Stimulated activated naive CD4-positive, alpha-beta T cell treated with Interleukin-2 at 50 U/mL for 16 hours (primary cell): ENCODE data around the gene GPR89A.
"Not testable (repeated sequence)": the region's sequence is repeated elsewhere in the genome, so short reads cannot be mapped to it uniquely, and the experiment has no call there.

ENCODE experiments used
- DNase-seq: peaks from one replicate; lab custom pipeline; 2025; lab: John Stamatoyannopoulos, UW

The GPR89A gene

DNA sequence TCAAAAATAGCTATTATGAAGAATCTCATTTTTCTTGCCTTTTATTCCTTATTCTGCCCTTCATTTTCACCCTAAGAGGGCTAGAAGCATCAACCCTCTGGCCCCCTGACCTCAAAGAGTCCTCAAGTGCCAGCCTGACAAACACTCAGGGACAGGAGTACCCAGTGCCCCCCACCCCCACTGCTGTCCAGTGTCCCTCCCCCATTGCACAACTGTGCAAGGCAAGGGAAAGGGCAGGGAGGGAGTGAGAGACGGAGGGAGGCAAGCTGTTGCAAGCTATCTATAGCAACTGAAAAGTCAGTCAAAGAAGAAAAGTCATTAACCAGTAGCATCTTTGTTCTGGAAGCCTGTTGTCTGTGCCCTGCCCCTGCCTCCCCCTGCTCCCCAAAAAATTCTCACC is 78.3 kb downstream of the GPR89A start:
- DNase-seq = not testable (repeated sequence)

DNA sequence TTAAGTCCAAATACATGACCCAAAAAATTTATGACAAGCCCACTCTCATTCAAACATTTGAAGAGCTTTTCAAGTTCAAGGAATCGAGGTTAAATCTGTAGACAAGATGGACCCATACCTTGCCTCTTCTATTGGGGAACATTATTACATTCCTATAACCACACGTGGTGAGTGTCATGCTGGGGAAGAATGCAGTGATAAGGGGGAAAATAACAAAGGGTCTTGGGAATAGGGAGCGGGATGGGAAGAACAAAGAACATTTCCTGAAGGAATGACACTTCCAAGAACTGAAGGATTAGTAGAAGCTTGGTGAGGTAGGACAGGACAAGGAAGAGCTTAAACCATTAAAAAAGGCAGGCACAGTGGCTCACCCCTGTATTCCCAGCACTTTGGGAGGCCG is 80.5 kb downstream of the GPR89A start:
- no peak for DNase-seq

- no peak for DNase-seq
Measured at GRCh38 chr1:145688924-145689323, 81.1 kb downstream of the GPR89A start.

GRCh38 chr1:145689922-145690321 is 82.1 kb downstream of the GPR89A start:
- DNase-seq = no peak

- peak; percentile 15 for DNase-seq
Measured at GRCh38 chr1:145690587-145691558, 83.1 kb downstream of the GPR89A start.

DNA sequence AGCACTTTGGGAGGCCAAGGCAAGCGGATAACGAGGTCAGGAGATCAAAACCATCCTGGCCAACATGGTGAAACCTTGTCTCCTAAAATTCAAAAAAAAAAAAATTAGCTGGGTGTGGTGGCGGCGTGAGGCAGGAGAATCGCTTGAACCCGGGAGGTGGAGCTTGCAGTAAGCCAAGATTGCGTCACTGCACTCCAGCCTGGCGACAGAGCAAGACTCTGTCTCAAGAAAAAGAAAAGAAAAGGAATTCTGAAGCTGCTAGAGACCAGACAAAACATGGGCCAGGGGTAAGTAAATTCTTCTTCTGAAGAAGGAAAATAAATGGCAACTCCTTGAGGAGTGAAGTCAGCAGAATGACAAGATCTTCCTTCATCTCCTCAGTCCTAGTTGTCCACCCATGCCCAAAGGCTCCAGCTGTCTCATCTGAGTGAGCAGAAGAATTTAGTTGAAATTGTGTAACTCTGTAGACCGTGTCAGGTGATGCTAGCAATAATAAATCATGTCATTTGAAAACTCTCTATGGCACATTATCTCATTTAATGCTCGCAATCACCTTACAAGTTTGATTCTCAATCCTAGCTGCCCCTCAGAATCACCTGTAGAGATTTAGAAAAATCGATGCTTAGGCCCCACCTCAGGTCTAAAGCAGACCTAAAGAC is 85.1 kb downstream of the GPR89A start:
- no peak for DNase-seq

DNA sequence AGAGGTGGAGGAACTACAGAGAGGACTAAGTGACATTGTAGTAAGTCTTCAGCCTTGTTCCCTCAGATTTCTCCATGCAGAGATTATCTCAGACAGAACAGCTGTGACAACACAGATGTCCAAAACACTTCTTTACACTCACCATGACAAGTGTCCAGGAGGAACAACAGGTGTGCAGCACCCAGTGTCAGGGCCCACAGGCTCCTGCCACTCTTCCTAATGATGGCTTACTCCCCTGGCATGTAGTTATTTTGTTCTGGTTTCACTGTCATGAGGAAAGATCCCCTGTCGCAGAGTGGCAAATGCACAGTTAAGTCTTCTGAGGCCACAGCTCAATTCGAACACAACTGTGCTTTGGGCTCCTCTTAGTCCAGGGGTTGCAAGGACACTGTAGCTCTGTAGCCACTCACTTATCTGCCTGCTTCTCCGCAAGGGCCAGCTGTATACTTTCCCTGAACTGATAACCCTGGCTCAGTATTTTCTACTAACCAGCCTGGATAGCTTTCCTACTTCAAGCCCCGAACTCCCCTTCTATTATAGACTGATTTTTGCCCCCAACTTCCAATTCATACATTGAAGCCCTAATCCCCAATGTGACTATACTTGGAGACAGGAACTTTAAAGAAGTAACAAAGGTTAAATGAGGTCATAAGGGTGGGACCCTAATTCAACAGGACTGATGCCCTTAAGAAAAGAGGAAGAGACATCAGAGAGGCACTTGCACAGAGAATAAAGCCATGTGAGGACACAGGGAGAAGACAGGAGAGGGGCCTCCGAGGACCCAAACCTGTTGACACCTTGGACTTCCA is 88.2 kb downstream of the GPR89A start:
- no peak for DNase-seq

DNA sequence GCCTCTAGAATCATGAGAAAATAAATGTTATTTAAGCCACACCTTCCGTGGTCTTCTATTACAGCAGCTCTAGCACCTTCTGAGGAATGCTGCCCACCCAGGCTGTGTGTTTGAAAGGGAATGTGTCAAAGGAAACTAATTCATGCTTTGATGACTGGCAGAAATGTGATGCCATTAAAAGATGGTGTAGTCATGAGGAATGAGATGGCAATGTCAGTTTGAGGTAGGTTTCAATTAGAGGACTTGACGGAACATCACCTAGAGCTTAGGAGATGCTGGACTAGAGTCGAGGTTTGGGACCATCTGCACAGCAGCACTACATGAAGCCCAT is 88.8 kb downstream of the GPR89A start:
- no peak for DNase-seq

- no peak for DNase-seq
Measured at GRCh38 chr1:145701306-145701862, 93.6 kb downstream of the GPR89A start.

DNA sequence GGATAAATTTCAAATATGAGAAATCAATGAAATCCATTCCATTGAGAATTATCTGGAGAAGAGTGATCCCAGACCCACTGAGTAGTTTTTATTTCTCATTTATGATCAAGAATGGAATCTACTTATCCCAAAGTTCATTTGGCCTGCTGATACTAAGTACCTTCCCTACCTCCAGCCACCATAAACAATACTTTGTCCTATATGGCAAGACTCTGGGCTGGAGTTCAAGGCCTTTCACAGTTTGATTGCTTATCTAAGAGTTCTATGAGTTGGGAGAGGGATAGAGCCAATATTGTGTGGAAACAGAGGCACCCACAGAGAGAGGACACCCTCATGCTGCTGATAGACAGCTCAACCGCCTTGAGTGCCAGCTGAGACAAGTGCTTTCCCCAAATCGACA is 94.3 kb downstream of the GPR89A start:
- no peak for DNase-seq

DNA sequence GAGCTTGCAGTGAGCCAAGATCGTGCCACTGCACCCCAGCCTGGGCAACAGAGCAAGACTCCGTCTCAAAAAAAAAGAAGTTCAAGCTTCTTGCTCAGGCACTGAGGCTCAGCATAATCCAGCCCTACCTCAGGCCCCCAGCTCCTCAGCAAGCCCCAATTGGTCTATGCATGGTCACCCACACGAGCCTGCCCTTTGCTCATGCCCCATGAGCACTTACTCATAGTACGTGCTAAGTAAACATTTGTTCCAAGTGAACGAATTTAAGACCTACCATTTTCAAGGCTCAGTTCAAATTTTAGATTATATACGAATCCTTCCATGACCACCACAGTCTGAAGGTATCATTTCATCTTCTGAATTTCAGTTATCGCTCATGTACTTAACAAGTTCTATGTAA is 95.0 kb downstream of the GPR89A start:
- no peak for DNase-seq

DNA sequence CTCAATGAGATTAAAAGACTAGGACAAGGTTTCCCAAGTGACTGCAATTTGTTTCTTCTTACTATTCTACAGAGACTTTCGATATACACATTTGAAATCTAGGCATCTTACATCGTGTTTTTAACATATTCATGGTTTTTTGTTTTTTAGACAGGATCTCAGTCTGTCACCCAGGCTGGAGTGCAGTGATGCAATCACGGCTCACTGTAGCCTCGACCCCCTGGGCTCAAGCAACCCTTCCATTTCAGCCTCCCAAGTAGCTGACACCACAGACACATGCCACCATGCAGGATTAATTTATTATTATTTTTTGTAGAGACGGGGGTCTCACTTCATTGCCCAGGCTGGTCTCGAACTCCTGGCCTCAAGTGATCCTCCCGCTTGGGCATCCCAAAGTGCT is 97.8 kb downstream of the GPR89A start:
- no peak for DNase-seq

DNA sequence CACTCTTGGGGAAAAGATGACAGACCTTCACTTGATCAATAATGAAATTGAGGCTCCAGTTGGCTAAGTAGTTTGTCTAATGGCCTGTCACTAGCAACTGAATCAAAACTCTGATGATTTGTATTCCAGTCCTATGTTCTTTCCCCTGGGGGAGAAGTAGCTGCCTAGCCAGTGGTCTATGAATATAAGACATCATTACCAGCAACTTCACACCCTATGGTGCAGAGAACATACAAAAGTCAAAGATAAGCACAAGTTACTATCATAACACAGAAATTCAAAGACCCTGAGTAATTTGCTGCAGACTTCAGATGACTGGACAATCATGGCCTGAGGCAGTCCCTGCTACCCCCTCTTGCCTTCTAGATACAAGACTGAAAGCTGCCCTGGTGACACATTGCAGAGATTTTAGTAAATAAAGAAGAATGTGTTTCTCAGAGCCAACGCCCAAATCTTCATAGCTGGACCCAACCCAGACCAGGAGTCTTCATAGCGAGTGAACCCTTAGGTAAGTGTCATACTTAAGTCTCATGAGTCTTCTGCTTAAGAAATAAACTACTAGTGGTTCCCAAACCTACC is 98.4 kb downstream of the GPR89A start:
- DNase-seq = no peak

- DNase-seq = no peak
Measured at GRCh38 chr1:145707183-145707867, 99.5 kb downstream of the GPR89A start, which contains the start of gene PDZK1. PDZK1 (minus strand) TSS chr1:145707368; CDS start chr1:145688021, 19,347 bp downstream.

DNA sequence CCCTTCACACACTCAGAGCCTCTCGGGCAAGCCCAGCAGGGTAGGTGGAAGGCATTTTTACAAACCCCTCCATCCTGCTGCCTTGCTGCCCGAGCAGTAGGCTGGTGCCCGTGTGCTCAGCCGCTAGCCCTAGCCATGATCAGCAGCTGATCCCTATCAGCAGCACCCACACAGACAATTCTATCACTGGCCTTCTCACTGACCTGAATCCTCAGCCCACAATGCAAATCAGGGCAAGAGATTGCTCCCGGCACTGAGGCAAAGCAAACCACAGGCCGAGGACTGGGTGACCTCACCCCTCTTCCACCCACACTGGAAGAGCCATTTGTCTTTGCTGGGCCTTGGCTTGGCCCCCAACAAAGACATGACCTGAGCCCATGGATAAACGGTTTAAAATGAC is 100.3 kb downstream of the GPR89A start:
- DNase-seq = no peak

- no peak for DNase-seq
Measured at GRCh38 chr1:145710291-145711027, 102.7 kb downstream of the GPR89A start.

DNA sequence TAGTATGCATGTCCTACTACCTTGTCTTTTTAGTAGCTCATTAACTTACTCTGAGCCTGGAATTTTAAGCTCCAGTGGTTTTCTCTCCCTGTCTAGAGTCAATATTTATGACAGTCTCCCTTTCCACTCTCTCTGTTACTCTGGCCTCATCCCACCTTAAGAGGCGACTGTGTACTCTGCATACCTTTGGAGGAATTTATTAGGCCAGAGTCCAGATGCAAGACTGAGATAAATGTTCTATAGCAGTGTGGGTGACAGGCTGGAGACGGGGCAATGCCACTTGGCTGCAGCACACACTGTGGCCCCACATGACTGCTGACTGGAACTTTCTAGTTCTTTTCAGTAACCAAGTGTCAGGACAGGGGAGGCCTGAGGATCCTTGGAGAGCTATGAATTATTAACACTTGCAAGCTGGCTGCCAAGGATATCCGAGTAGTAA is 103.4 kb downstream of the GPR89A start:
- DNase-seq = no peak

DNA sequence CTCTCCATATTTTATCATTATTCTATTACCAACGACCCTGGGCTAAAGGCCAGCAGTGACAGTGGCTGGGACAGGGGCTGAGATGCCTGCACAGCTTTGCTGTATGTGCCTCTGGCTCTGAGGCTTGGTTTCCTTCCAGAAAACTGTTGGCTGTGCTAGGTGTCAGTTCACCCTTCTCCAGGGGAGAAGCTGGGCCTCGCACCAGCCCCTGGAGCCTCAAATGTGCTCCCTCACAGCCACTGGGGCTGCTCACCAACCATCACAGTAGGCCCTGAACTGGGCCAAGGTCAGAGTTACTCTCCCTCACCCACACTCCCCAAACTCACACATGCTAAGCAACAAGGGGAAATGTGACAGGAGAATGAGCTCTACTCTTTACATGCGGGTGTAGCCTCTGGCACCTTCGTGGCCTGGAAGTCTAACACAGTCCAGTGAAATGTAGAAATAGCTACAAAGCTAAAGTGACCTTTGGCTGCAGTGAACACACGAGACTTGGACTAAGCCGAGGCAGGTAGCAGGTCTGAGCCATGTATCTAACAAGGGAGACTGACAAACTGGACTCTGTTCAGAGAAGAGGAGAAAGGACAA is 106.8 kb downstream of the GPR89A start:
- DNase-seq = no peak

GRCh38 chr1:145716641-145717345 is 109.0 kb downstream of the GPR89A start:
- no peak for DNase-seq
